M059J (cell line): ENCODE data around the gene DIP2A. TPM values are rescaled to one million over a fixed set of nuclear protein-coding genes. Genes with fewer than 3 reads are reported as not detected.
A peak's percentile ranks its signal among the peaks of the same experiment; 100 is the strongest.
"Not testable (repeated sequence)": the region's sequence is repeated elsewhere in the genome, so short reads cannot be mapped to it uniquely, and the experiment has no call there.

Experiments used
- DNase-seq: peaks from one replicate; pipeline ENCODE4 v3.0.0-alpha.2; 2012; ENCODE audit warnings: low read depth
- total RNA-seq: library from RNA; depleted of rRNA; stranded (reverse); fragments of >200 nt; shearing (Covaris generic); gene quantifications from 2 replicates; pipeline ENCODE4 v1.2.3, GENCODE V29; 2014

Gene DIP2A
- total RNA-seq, 1 experiment from 2014 or later, result 20.6 TPM

- no peak for DNase-seq
Observed at GRCh38 chr21:46557469-46557868, 98.8 kb downstream of the DIP2A start.

- no peak for DNase-seq
Observed at GRCh38 chr21:46557919-46558392, 99.3 kb downstream of the DIP2A start.

- no peak for DNase-seq
Observed at GRCh38 chr21:46559291-46559983, 100.7 kb downstream of the DIP2A start.

GRCh38 chr21:46560568-46561444, 102.1 kb downstream of the DIP2A start:
- DNase-seq, result no peak

GRCh38 chr21:46561445-46562090, 102.9 kb downstream of the DIP2A start:
- DNase-seq, result no peak

- DNase-seq, result no peak
Observed at GRCh38 chr21:46562472-46562871, 103.8 kb downstream of the DIP2A start.

GRCh38 chr21:46562964-46563607, 104.4 kb downstream of the DIP2A start:
- peak; percentile 17 for DNase-seq

GRCh38 chr21:46564391-46564790, 105.7 kb downstream of the DIP2A start:
- peak; percentile 9 for DNase-seq

GRCh38 chr21:46567348-46567747, 108.7 kb downstream of the DIP2A start:
- no peak for DNase-seq

- DNase-seq, result no peak
Observed at GRCh38 chr21:46568562-46568961, 109.9 kb downstream of the DIP2A start.

- DNase-seq, result no peak
Observed at GRCh38 chr21:46569081-46569480, 110.4 kb downstream of the DIP2A start.

- no peak for DNase-seq
Observed at GRCh38 chr21:46570119-46570518, 111.4 kb downstream of the DIP2A start.

- no peak for DNase-seq
Observed at GRCh38 chr21:46570631-46571030, 111.9 kb downstream of the DIP2A start.

GRCh38 chr21:46572850-46573249, 114.2 kb downstream of the DIP2A start:
- no peak for DNase-seq

- DNase-seq, result not testable (repeated sequence)
Observed at GRCh38 chr21:46577786-46578185, 119.1 kb downstream of the DIP2A start.

- not testable (repeated sequence) for DNase-seq
Observed at GRCh38 chr21:46579394-46579793, 120.7 kb downstream of the DIP2A start.

GRCh38 chr21:46581780-46582307, 123.2 kb downstream of the DIP2A start:
- no peak for DNase-seq

- DNase-seq, result no peak
Observed at GRCh38 chr21:46585191-46585953, 126.7 kb downstream of the DIP2A start.

GRCh38 chr21:46594276-46594675, 135.6 kb downstream of the DIP2A start:
- no peak for DNase-seq

- no peak for DNase-seq
Observed at GRCh38 chr21:46596201-46596600, 137.5 kb downstream of the DIP2A start.

GRCh38 chr21:46597031-46597430, 138.3 kb downstream of the DIP2A start:
- no peak for DNase-seq
